HG03066 (cell line): Measurements from ENCODE around the gene PPP1R3A.
"Not testable (repeated sequence)": the region's sequence is repeated elsewhere in the genome, so short reads cannot be mapped to it uniquely, and the experiment has no call there.

Source experiments
- ATAC-seq: cut with Tn5 transposase; IDR thresholded peaks from one replicate; pipeline ENCODE4 v1.9.1; 2021; ENCODE audit warnings: low read depth; ENCODE audit not compliant: unreplicated experiment

PPP1R3A gene

GRCh38 chr7:113918946-113919345 is at the start of gene PPP1R3A:
Gene PPP1R3A, minus strand, starts transcription at chr7:113919009. Its CDS starts 13 bp downstream, at chr7:113918996.
- ATAC-seq = no peak

- no peak for ATAC-seq
Observed at GRCh38 chr7:113963356-113963755, 44.5 kb upstream of the PPP1R3A start.

GRCh38 chr7:113959910-113960309 is 41.1 kb upstream of the PPP1R3A start:
- no peak for ATAC-seq

GRCh38 chr7:113955157-113955556 is 36.3 kb upstream of the PPP1R3A start:
- ATAC-seq = no peak

GRCh38 chr7:113953553-113953952 is 34.7 kb upstream of the PPP1R3A start:
- ATAC-seq = no peak

GRCh38 chr7:113945018-113945938 is 26.5 kb upstream of the PPP1R3A start:
- no peak for ATAC-seq

- no peak for ATAC-seq
Observed at GRCh38 chr7:113936982-113937381, 18.2 kb upstream of the PPP1R3A start.

GRCh38 chr7:113936535-113936934 is 17.7 kb upstream of the PPP1R3A start:
- ATAC-seq = no peak

GRCh38 chr7:113929389-113929788 is 10.6 kb upstream of the PPP1R3A start:
- not testable (repeated sequence) for ATAC-seq

- no peak for ATAC-seq
Observed at GRCh38 chr7:113928112-113928511, 9.3 kb upstream of the PPP1R3A start.

GRCh38 chr7:113922049-113922448 is 3.2 kb upstream of the PPP1R3A start:
- no peak for ATAC-seq

- no peak for ATAC-seq
Observed at GRCh38 chr7:113921363-113921762, 2.6 kb upstream of the PPP1R3A start.

GRCh38 chr7:113917840-113918239 is 969 bp downstream of the PPP1R3A start:
- ATAC-seq = no peak

- ATAC-seq = no peak
Observed at GRCh38 chr7:113915956-113916355, 2.9 kb downstream of the PPP1R3A start.

- no peak for ATAC-seq
Observed at GRCh38 chr7:113912876-113913275, 5.9 kb downstream of the PPP1R3A start.

- no peak for ATAC-seq
Observed at GRCh38 chr7:113907617-113908016, 11.2 kb downstream of the PPP1R3A start.

- no peak for ATAC-seq
Observed at GRCh38 chr7:113904521-113904920, 14.3 kb downstream of the PPP1R3A start.

- no peak for ATAC-seq
Observed at GRCh38 chr7:113892818-113893217, 26.0 kb downstream of the PPP1R3A start.

GRCh38 chr7:113891828-113892227 is 27.0 kb downstream of the PPP1R3A start:
- no peak for ATAC-seq

GRCh38 chr7:113891031-113891350 is 27.8 kb downstream of the PPP1R3A start:
- no peak for ATAC-seq

- ATAC-seq = no peak
Observed at GRCh38 chr7:113890331-113891030, 28.3 kb downstream of the PPP1R3A start.

GRCh38 chr7:113883096-113883495 is 35.7 kb downstream of the PPP1R3A start:
- no peak for ATAC-seq
